Glomerular visceral epithelial cell (primary cell): ENCODE measurements around the gene IGFBP7.

Source experiments
- DNase-seq: peaks from one replicate; pipeline ENCODE4 v3.0.0-alpha.2; 2016; ENCODE audit errors: extremely low spot score

The IGFBP7 gene

DNA sequence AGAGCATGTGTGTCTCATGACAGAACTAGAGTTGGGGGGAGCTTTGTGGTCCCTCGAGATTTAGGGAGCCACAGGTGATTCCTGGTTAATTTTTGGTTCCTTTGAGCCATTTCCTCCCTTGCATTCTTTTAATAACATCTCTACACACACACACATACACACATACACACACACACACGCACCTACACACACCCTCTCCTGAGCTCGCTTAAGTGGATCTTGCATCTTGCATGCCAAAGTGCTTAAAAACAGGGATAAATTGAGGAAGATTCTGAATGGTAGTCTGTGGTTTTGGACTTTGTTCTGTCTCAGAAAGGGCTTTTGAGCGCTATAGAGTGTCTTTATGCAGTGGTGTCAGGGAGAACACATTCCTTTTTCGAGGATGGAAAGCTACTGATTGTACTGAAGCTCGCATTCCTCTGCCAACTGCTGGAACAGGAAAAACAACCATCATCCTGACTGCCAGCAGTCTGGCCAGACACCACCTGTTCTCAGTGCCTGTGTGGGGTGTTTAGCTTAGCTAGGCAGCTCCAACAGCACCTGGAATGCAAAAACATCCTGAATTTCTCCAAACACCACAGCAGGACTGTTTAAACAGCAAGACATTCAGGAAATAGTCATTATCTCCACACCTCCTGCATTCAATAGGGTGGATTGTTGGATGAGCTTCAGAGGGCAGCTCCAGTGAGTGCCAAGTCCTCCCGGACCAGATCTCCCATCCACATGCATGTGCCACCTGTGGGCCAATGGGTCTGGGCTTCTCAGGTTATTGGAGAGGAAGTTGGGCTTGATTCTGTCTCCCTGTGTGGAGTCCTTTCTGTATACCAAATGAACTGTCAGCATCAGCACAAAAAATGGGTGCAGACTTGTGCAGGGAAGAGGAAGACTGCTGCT is 21.9 kb upstream of the IGFBP7 start:
- peak; percentile 57 for DNase-seq

GRCh38 chr4:57129477-57129876 is 19.3 kb upstream of the IGFBP7 start:
- no peak for DNase-seq

DNA sequence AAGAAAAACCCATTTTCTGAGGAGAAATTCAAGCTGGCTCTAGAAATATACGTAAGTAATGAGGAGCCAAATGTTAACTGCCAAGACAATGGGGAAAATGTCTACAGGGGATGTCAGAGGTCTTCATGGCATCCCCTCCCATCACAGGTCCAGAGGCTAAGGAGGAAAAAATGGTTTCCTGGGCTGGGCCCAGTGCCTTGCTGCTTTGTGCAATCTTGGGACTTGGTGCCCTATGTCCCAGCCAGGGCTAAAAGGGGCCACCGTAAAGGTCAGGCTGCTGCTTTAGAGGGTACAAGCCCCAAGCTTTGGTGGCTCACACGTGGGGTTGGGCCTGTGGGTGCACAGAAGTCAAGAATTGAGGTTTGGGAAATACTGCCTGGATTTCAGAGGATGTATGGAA is 17.2 kb upstream of the IGFBP7 start:
- DNase-seq = no peak

DNA sequence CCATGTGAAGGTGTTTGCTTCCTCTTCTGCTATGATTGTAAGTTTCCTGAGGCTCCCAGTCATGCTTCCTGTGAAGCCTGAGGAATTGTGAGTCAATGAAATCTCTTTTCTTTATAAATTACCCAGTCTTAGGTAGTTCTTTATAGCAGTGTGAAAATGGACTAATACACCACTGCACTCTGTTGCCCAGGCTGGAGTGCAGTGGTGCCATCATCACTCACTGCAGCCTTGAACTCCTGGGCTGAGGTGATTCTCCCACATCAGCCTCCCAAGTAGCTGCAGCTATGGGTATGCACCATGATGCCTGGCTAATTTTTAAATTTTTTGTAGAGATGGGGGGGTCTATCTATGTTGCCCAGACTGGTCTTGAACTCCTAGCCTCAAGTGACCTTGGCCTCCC is 15.8 kb upstream of the IGFBP7 start:
- DNase-seq = no peak

DNA sequence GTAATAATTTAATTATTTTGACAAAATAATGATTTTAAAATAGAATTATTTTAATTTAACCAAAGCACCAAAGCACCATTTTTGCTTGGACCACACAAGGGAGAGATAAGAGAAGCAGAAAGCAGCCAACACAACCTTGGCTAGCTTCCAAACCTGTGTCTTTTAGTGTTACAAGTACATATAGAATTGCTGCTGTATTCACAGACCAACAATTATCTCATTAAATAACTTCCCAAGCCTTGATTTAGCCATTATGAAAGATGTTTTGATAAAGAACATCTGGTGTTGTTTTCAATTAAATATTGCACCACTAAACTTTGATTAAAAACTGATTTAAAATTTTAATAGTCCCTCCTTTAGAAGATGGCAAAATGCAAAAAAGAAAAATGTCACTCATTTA is 14.0 kb upstream of the IGFBP7 start:
- no peak for DNase-seq

GRCh38 chr4:57122959-57123358 is 12.8 kb upstream of the IGFBP7 start:
- DNase-seq = no peak

- peak; percentile 83 for DNase-seq
Observed at GRCh38 chr4:57119054-57119651, 9.0 kb upstream of the IGFBP7 start.

GRCh38 chr4:57117491-57117890 is 7.3 kb upstream of the IGFBP7 start:
- no peak for DNase-seq

- no peak for DNase-seq
Observed at GRCh38 chr4:57116245-57116644, 6.1 kb upstream of the IGFBP7 start.

DNA sequence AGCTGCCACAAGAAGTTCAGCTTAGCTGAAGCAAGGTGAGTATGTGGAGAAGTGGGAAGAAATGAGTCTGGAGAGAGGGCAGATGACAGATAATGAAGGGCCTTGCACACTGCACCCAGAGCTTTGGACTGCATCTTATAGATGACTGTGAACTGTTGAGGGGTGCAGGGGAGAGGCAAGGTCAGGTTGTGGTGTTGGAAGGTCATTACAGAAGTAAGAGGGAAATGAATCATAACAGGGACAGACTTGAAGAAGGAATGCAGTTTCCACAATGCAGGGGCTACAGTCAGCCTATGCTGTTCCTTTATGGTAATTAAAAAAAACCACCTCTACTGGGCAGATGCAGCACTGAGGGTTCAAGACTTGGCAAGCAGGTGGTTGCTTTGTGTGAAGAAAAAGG is 4.8 kb upstream of the IGFBP7 start:
- peak; percentile 69 for DNase-seq

- DNase-seq = no peak
Observed at GRCh38 chr4:57113870-57114269, 3.7 kb upstream of the IGFBP7 start.

DNA sequence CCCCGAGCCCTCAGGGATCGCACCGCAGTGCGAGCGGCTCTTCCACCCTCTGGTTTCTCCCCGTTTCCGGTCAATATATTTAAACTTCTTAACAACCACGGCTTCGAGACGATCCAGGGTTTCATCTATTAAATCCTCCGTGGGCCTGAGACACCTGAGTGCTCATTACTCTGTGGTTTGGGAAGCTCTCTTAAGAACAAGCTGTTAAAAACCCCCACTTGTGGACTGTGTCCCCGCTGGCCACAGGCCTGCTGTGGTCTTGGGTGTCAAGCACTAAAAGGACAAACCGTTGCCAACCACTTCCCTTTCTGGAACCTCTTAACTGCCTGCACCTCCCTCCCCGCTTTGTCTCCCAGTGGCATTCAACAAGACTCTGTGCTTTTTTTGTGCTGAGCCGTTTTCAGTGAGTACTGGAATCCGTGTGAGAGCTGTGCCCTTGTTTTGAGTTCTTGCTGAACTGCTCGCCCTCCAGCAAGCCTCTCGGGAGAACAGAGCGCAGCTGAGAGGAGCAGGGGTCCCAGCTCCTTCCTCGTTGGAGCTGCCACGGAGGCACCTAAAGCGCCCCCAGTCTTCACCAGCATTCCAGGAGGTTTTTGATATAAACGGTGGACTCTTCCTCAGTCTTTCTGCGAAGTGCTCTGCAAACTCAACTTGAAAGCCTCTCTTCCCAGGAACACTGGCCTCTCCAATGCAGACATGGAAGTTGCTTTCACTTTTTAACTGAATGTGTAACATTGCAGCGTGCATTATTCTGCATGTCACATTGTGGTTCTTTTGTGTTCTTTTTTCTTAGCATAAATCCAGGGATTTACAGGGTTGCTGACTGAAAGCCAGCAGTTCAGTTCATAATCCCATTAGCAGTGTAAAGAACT is 691 bp upstream of the IGFBP7 start:
- peak; percentile 74 for DNase-seq

GRCh38 chr4:57109411-57109846 is 756 bp downstream of the IGFBP7 start:
- DNase-seq = peak; percentile 47

GRCh38 chr4:57106181-57106580 is 4.0 kb downstream of the IGFBP7 start:
- no peak for DNase-seq

DNA sequence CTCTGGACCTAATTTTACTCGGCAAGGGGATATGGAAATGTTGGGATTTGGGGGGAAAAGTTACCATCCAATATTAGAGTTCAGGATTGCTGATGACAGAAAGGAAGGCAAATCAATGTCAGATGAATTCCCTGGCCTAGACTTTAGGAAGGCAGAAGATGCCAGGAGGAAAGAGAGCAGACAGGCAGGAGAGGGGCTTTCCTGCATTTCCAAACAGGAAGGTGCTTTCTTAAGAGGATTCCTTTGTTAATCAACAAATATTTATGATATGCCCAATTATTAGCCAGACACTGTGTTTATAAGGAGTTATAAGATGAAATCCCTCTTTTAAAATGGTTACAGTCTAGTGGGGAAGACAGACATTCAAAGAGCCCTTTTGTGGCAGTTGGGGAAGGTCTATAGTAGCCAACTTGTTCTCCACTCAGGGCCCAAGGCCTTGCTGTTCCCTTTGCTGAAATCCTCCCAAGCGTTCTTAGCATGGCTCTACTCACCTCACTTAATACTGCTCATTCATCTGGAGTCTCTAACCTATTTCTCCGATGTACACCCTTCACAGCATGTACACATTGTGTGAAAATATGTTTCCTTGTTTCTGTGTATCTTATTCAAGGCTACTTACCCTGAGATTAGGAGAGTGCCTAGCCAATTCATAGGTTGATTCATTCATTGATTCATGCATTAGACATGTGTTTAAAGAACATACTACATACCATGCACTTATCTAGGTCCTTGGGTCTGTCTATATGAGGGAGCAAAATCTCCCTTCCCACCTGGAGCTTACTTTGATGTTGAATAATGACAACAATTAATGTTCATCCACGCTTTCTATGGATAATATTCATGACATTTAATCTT is 5.3 kb downstream of the IGFBP7 start:
- DNase-seq = no peak

DNA sequence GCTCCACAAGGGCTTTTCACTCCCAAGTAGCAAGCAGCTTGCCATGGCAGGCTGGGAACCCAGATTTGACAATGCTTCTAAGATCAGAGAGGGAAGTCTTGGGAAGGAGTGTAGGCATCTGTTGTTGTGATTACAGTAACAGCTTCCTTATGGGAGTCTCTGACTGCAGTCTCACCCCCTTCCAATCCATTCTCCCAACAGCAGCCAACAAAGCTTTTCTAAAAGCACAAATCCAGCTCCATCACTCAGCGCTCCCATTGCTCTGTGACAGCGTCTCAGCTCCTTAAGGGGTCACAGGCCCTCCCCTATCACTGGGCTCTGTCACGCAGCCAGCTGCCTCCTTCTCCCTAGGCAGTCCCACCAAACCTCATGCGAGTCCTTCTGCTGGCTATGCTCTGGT is 7.1 kb downstream of the IGFBP7 start:
- DNase-seq = no peak

- DNase-seq = peak; percentile 85
Observed at GRCh38 chr4:57102050-57102624, 8.0 kb downstream of the IGFBP7 start.

DNA sequence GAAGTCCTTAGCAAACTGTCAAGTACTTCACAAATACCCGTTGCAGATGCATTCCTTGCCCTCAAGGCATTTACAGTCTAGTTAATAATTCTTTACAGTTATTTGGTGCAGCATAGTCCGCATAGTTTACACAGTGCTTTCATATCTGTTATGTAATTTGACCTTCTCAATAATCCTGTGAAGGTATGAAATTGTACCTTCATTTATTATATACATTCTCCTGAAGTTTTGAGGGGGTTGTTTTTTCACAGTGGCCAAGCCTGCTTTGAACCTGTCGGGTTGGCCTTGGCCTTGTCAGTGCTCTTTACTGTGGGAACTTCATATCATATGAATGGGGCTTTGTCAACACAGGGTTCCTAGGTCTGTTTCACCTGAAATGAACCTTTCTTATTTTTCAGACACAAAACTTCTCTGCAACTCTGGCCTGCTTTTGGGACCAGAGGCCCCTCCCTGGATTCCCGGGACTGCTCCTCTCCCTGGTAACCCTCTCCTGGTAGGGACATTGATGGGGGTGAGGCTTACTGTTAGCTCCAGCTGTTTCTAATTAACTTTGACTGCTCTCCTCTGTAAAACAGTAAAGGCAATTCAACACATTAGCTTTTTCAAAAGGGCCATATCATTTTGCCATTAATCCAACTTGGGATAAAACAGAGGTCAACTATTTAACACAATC is 9.1 kb downstream of the IGFBP7 start:
- no peak for DNase-seq

GRCh38 chr4:57099363-57099762 is 10.8 kb downstream of the IGFBP7 start:
- no peak for DNase-seq

DNA sequence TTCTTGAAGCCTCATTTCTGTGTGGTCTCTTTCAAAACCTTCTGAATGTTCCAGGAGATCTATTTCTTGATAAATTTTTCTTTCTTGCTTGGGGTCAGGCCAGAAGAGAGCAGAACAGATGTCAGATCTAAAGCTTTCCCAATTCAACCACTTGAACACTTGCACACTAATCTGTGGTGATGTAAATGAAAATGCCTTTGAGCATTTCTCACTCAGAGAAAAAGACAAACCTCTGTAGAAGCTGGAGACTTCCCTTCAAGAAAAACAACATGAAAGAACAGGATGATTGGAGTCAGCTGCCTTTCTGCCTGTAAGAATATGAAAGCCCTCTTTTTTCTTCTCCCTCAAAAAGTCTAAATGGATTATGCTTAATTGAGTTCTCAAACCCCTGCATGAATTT is 11.2 kb downstream of the IGFBP7 start:
- no peak for DNase-seq

DNA sequence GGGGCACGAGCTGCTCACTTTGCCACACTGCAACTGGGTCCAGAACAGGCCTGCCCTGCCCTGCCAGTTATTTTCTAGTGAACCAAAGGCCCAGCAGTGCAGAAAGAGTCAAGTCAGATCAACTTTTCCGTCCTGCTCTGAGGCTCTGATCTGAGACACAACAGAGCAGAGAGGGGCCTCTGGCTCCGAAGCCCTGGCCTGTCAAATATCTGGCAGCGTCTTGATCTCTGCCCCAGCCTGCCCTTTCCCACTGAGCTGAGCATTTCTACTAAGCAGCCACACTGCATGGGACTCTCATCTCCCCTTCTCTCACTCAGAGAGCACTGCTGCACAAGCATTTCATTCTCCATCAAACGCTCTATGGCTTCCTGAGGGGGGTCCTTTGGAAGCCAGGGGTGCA is 11.8 kb downstream of the IGFBP7 start:
- no peak for DNase-seq
